GM12878 (cell line): Measurements from ENCODE around the gene KCNAB3. TPM values are rescaled to one million over a fixed set of nuclear protein-coding genes. Genes with fewer than 3 reads are reported as not detected.

Experiments
- ATAC-seq: fragments of 200-7000 bp; cut with Tn5 transposase; 3 replicates; pipeline ENCODE4 v1.9.1; 2020; ENCODE audit warnings: mild to moderate bottlenecking, moderate library complexity
- BruUV-seq: library from RNA; stranded (reverse); fragments of 400-500 nt; replicated peaks from 2 replicates; lab custom pipeline; 2021; lab: Mats Ljungman, UMichigan
- CTCF ChIA-PET: fragments of 300-600 bp; sonication (Branson Sonifier 250); formaldehyde crosslinking; extraction: SDS; loops from one replicate; lab custom pipeline; 2021; ENCODE audit warnings: inconsistent platforms; lab: Yijun Ruan, JAX
- POLR2A ChIA-PET: fragments of 350-600 bp; formaldehyde crosslinking; extraction: SDS; loops from one replicate; lab custom pipeline; 2021; ENCODE audit warnings: inconsistent platforms; lab: Charles Lee
- RAD21 ChIA-PET: fragments of 300-600 bp; sonication (Branson Sonifier 250); formaldehyde crosslinking; loops from one replicate; lab custom pipeline; 2023; ENCODE audit warnings: antibody characterized with exemption; ENCODE audit not compliant: unreplicated experiment; lab: Charles Lee
- SMC1A ChIA-PET: fragments of 300-600 bp; sonication (Branson Sonifier 250); formaldehyde crosslinking; loops from one replicate; lab custom pipeline; 2023; ENCODE audit not compliant: unreplicated experiment, uncharacterized antibody; lab: Charles Lee
- DNase-seq: peaks from one replicate; pipeline ENCODE4 v3.0.0-alpha.2; 2011; ENCODE audit warnings: low read depth, low spot score
- FAIRE-seq: peaks from 3 replicates; lab custom pipeline; 2011; peaks lifted over from hg19 to GRCh38; lab: Jason Lieb, UNC
- H2AFZ ChIP-seq: 2 replicates; pipeline ENCODE4 v1.6.0; 2011; ENCODE audit warnings: low read depth, low read length, control low read depth; ENCODE audit not compliant: control insufficient read depth
- H3K27ac ChIP-seq: 2 replicates; pipeline ENCODE4 v1.5.1; 2011; ENCODE audit warnings: control low read depth; ENCODE audit not compliant: control insufficient read depth, insufficient read depth
- H3K27me3 ChIP-seq, 2 experiments: replicated peaks in 1 of 2; 2 replicates each; pipeline versions ENCODE4 v1.6.0 to v1.6.1; 2011; ENCODE audit warnings: low read length in 1 of 2; ENCODE audit not compliant: control insufficient read depth in 2 of 2, insufficient read depth in 2 of 2
- H3K36me3 ChIP-seq, 2 experiments: 2 replicates each; pipeline ENCODE4 v1.5.1; 2011; ENCODE audit warnings: low read length in 1 of 2; ENCODE audit not compliant: control insufficient read depth in 2 of 2, insufficient read depth in 2 of 2
- H3K4me1 ChIP-seq: 2 replicates; pipeline ENCODE4 v1.6.1; 2011; ENCODE audit warnings: mild to moderate bottlenecking, low read length, moderate library complexity, mixed read lengths; ENCODE audit not compliant: control insufficient read depth, insufficient read depth
- H3K4me2 ChIP-seq: 2 replicates; pipeline ENCODE4 v1.6.0; 2011; ENCODE audit warnings: control low read depth; ENCODE audit not compliant: control insufficient read depth, insufficient read depth
- H3K4me3 ChIP-seq: fragments of 200-600 bp; sonication (generic); 2 replicates; pipeline ENCODE4 v1.5.1; 2016
- H3K79me2 ChIP-seq: 2 replicates; pipeline ENCODE4 v1.6.0; 2011; ENCODE audit warnings: low read length; ENCODE audit not compliant: control insufficient read depth, insufficient read depth
- H3K9ac ChIP-seq: 2 replicates; pipeline ENCODE4 v1.8.0; 2011; ENCODE audit warnings: low read length, control low read depth, mixed read lengths; ENCODE audit not compliant: control insufficient read depth, insufficient read depth
- H3K9me3 ChIP-seq: replicated peaks from 3 replicates; pipeline ENCODE4 v1.5.1; 2011; ENCODE audit warnings: mild to moderate bottlenecking, low read length; ENCODE audit not compliant: control insufficient read depth, insufficient read depth
- H4K20me1 ChIP-seq: 2 replicates; pipeline ENCODE4 v1.6.0; 2011; ENCODE audit not compliant: control insufficient read depth, insufficient read depth
- ATF7 ChIP-seq: fragments of 450-650 bp; IDR thresholded peaks from 2 replicates; pipeline ENCODE4 v1.6.1; 2016; ENCODE audit warnings: low read depth, mild to moderate bottlenecking
- BRCA1 ChIP-seq: IDR thresholded peaks from 2 replicates; pipeline ENCODE4 v1.6.1; 2011; ENCODE audit warnings: low read depth, low read length, improper control_type of control experiment
- FOXM1 ChIP-seq: IDR thresholded peaks from 2 replicates; pipeline ENCODE4 v1.6.1; 2012; ENCODE audit warnings: low read depth, mild to moderate bottlenecking, inconsistent platforms, low read length, moderate library complexity
- SMC3 ChIP-seq: IDR thresholded peaks from 2 replicates; pipeline ENCODE4 v1.6.1; 2011; ENCODE audit warnings: low read length, improper control_type of control experiment, borderline replicate concordance
- USF1 ChIP-seq: IDR thresholded peaks from 2 replicates; pipeline ENCODE4 v1.6.1; 2011; ENCODE audit warnings: borderline replicate concordance, low read depth, mild to moderate bottlenecking, moderate library complexity, mixed read lengths, low read length; ENCODE audit not compliant: insufficient read depth; ENCODE audit errors: extremely low read length
- YY1 ChIP-seq: IDR thresholded peaks from 2 replicates; pipeline ENCODE4 v1.6.1; 2011; ENCODE audit warnings: low read depth, mild to moderate bottlenecking, low read length
- ZNF622 ChIP-seq: fragments of 450-650 bp; IDR thresholded peaks from 2 replicates; pipeline ENCODE4 v1.6.1; 2017; ENCODE audit warnings: mild to moderate bottlenecking, inconsistent platforms
- WGBS: methylation state at CpG from one replicate; pipeline ENCODE4 v1.1.6; 2016; ENCODE audit warnings: low lambda C conversion rate; ENCODE audit not compliant: insufficient replicate concordance, insufficient coverage; ENCODE audit errors: missing lambda C conversion rate; 5-methylcytosine and 5-hydroxymethylcytosine counted together
- in situ Hi-C: fragments of 300-500 bp; cut with MboI; formaldehyde crosslinking; loops from 9 replicates; pipeline ENCODE4 v1.14.3; 2018; ENCODE audit warnings: mixed read lengths
- intact Hi-C: fragments of 100-400 bp; cut with micrococcal nuclease; formaldehyde crosslinking; loops from one replicate; pipeline ENCODE4 v1.14.2; 2022; ENCODE audit not compliant: unreplicated experiment
- polyA plus RNA-seq, 11 experiments: library from polyadenylated mRNA; depleted of rRNA in 4 of 11; unstranded in 6 of 11; stranded (reverse) in 5 of 11; fragments of >200 nt; fragmentation: Nextera tagmentation in 4 of 11; fragmentation: Illumina TruSeq in 1 of 11; extraction: Ambion mirVana in 4 of 11; extraction: Trizol in 1 of 11; gene quantifications; 1 replicate in 1 of 11; 2 replicates in 10 of 11; pipeline versions ENCODE4 v1.2.1 to v1.2.3, GENCODE V29; 2011 to 2016; ENCODE audit warnings: inconsistent platforms in 2 of 11, missing spikeins in 2 of 11, low read depth in 1 of 11
- total RNA-seq, 4 experiments: library from RNA; depleted of rRNA in 3 of 4; stranded (reverse); fragments of >200 nt in 3 of 4; fragmentation: Illumina TruSeq in 1 of 4; extraction: Trizol in 1 of 4; gene quantifications; 2 replicates each; pipeline versions ENCODE4 v1.2.1 to v1.2.3, GENCODE V29; 2013 to 2021

The KCNAB3 gene
- total and polyA plus RNA-seq, 10 of the 15 experiments (the other 5 are each of a cell fraction or from before 2014, with no cell fraction given), result 0.22 to 7.9 (median 1.8) TPM

GRCh38 chr17:7961421-7961820 lies 31.8 kb upstream of the KCNAB3 start:
- CTCF ChIA-PET, result no interaction called here
- SMC1A ChIA-PET, result no interaction called here
- no peak for FAIRE-seq
- H3K4me1 ChIP-seq, result no peaks in the 10 kb centered on the region
- TF ChIP-seq USF1 (no peak), SMC3 (no peak), FOXM1 (no peak), BRCA1 (no peak), ATF7 (no peak), YY1 (no peak), ZNF622 (no peak)
- BruUV-seq, result no TSS peak
- no peak for ATAC-seq
- no peak for DNase-seq
- H3K4me3 ChIP-seq, result no peak overlapping the region
- H3K27ac ChIP-seq, result no peak overlapping the region
- H3K27me3 ChIP-seq, result no peaks in the 10 kb centered on the region
- intact Hi-C loops, result no loop called here
- H3K79me2 ChIP-seq, result no peaks in the 10 kb centered on the region
- H3K9me3 ChIP-seq, result no peaks in the 10 kb centered on the region
- POLR2A ChIA-PET, result interaction anchor here (0.7 kb wide), 1 partner anchor 46 kb away, joined by 3 read pairs; no protein-coding TSS in a partner anchor
- no peak overlapping the region for H3K4me2 ChIP-seq
- no peaks in the 10 kb centered on the region for H4K20me1 ChIP-seq
- no peak overlapping the region for H3K9ac ChIP-seq
- WGBS, result 10% methylated on average over 2 of the region's 2 CpGs
- in situ Hi-C loops, result no loop called here
- no peak overlapping the region for H2AFZ ChIP-seq
- RAD21 ChIA-PET, result no interaction called here
- H3K36me3 ChIP-seq, result no peaks in the 10 kb centered on the region
